HG03432 (cell line): ENCODE measurements around the gene RABGAP1L.

Experiments
- ATAC-seq: cut with Tn5 transposase; IDR thresholded peaks from one replicate; pipeline ENCODE4 v1.9.1; 2021; ENCODE audit warnings: mild to moderate bottlenecking, moderate library complexity; ENCODE audit not compliant: unreplicated experiment

RABGAP1L gene

DNA sequence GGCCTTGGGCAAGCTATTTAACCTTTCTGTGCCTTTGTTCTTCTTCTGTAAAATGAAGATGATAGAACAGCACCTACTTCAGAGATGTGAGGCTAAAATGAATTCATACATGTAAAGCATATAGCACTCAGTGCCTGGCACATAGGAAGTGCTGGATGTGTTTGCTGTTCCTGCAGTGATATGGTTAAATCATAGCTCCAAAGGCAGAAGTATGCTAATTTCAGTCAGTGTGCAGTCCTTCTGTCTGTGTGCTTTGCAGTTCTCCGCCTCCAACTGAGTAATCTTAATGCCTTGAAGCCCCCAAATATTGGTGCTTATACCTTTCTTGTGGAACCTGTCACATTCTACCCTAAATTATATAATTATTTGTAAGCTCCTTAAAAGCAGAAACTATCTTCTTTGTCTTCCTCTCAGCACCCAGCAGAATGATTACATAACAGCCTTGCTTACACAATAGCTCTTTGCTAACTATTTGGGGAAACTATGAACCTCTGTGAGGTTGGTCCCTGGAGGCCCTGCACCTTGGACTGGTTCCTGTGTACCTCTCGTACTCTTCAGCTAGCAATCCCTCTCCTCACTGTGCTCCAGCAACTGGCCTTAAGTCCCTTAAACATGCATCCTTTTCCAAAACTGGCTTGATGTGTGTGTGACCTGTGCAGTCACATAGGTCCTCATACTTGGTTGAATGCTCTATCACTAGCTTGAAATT, 783.4 kb downstream of the RABGAP1L start:
- ATAC-seq, result no peak

DNA sequence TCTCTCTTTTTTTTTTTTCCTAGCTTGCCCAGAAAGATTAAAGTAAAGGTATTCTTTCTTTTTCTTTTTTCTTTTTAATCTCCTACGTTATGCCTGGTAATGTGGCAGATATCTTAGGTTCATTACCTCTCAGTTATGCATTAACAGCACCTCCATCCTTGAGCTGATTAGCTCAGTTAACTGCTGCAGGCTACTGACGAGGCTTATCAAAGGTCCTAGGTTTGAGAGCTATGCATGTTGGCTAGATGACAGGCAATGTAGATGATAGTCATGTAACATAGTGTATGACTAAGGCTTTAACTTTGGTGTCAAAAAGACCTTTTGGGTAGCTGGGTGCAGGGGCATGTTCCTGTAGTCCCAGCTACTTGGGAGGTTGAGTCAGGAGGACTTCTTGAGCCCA, 786.7 kb downstream of the RABGAP1L start:
- no peak for ATAC-seq

DNA sequence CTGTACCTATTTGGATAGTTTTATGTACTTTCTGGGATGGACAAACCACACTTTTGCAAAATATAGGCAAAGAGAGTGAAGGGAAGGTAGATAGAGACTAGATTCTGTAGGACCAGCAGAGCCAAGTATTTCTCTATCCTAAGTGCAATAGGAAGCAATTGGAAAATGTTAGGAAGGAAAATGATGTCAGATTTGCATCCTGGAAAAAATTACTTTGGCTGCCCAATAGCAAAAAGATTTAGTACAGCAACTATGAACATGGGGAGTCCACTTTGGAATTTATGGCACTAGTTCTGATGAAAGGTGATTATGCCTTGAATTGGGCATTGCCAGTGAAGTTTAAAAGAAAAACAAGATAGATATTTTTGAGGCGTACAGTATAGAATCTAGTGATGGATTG, 789.7 kb downstream of the RABGAP1L start:
- ATAC-seq, result no peak

DNA sequence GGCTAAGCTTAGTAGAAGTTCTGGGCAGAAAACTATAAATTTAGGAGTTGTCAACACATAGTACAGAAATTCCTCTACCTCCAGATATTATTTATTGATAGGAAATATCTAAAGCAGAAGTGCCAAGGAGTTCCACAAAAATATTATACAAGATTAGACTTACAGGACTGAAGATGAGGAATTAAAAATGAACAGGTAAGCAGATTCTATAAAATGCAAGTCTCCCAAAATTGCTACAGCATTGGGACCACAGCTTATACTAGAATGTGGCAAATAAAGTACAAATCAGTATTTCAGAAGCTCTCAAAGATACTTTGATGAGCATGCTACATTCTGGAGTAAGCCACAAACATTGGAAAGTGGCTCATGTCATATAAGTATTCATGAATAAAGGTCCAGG, 790.3 kb downstream of the RABGAP1L start:
- ATAC-seq, result no peak

DNA sequence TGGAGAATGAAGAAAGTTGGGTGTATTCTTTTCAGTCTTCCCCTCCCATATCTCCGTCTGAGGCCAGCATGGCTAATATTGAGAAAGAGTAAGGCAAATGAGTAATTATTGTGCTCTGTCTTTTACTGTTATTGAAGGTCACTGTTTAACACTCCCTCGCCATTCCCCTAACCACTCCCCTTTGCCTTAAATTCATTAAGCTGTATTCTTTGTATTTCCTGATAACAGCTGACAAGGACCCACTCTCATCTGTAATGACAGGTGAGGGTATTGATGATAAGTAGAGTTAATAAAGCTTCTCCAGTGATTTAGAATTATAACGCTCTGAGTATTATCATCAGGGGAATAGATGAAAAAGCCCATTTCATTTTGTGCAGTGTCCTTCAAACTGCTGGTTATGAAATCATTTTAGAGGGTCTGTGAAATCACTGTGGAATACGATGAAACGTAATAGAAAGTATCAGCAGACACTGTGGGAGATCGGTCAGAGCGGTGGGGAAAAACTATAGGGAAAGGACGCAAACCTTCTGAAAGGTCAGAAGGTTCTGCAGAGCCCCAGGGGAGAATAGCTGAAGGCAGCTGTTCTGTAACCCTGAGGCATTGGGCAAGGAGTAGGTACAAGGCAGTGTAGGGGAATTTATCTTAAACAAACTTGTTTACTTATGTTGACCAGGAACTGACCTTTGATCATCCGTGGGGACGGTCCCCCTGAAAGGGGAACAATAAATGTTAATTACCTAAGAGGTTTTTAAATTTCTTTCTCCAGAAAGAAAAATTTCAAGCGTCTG, 794.2 kb downstream of the RABGAP1L start:
- ATAC-seq, result peak; percentile 63

DNA sequence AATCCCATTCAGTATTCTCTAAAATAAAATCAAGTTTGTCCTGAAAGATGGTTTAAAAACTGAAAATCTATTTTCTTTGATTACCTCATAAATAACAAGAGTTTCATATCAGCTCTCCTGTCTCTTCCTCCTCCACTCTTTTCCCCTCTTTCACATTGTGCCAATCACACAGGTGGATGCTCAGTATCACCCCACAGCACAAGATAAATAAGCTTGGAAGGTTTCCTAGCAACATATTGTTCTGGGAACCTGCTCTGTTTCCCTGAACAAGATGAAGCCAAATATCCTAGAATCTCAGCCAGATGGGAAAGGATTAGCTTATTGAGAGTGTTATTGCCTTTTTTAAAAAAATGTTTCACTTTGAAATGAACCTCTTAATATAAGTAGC, 794.7 kb downstream of the RABGAP1L start:
- peak; percentile 27 for ATAC-seq

DNA sequence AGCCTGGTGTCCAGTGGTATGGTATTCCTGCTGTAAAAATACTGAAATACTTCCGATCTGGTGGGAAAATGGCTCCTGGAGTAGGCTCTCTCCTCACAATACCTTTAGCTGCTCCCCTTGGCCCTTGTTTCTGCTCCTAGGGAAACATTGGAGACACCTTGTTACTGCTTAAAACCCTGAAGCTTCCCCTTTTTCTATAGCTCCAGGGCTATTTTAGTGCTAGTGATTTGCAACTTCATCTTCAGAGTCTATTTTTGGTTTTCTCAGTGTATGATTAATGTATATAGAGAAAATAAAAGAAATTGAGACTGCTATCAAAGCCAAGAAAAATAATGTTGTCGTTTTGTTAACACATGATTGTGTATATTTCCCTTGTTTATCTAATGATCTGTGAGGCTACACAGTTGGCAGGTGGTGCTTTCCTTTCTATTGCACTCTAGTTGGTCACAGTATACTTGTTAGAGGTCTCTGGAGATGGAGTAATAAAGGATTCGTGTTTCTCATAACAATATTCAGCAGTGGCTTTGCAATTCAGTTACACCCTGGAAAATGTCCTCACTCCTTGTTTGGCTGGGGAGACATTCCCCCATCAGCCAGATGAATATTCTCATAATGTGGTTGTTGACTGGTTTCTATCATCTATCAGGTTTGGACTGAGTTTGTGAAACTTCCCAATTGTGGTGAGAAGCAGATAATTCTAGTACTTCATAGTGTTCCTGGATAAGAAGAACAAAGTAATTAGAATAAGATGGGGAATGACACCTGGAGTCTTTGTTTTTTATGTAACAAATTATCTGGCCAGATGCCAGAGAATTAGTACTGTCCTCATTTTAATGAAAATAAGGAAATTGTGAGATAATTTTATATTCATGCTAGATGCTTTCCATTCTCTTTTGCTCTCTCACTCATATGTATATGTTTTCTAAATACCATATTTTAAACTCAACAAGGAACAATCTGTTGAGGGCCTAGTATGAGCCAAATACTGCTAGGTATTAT, 795.6 kb downstream of the RABGAP1L start:
- ATAC-seq, result no peak

DNA sequence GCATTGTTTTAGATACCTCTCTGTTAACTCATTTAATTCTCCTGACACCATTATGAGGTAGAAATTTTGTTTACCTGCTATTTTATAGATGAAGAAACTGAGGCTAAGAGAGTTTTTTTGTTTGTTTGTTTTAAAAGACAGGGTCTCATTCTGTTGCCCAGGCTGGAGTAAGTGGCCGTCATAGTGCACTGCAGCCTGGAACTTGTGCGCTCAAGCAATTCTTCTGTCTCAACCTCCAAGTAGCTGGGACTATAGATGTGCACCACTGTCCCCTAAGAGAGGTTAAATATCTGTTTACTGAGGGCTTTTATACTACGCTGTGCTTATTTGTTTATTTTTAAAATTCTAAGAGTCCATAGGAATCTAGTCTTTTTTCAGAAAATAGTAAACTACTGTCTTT, 796.8 kb downstream of the RABGAP1L start:
- ATAC-seq, result no peak

DNA sequence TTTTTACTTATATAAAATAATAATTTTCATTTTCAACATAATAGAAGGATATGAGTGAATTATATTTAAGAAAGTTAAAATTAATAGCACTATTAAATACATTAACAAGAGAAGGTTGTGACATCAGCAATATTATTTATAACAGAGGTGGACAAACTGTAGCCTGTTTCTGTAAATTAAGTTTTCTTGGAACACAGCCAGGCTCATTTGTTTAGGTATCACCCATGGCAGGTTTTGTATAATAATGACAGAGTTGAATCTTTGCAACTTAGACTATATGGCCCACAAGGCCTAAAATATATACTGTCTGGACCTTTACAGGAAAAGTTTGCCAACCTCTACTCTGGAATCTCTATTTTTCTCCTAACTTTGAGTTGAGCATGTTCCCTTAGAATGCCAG, 797.7 kb downstream of the RABGAP1L start:
- ATAC-seq, result no peak

DNA sequence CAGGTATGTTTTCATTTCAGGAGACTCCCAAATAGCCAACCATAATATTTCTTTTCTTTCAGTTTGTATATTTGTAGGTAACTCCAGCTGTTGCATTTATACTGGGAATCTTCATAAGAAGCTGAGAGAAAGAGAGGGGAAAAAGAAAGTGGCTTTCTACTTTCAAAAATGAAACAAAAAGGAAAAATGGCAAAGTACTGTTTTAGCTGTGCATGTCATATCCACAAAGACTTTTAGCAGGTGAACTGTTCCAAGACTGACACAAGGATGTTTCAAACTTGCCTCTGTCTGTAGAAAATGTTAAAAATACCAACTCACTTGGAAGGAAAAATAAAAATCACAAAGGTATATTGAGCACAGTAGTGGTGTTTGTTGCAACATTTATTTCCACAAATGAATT, 798.5 kb downstream of the RABGAP1L start:
- ATAC-seq, result no peak

DNA sequence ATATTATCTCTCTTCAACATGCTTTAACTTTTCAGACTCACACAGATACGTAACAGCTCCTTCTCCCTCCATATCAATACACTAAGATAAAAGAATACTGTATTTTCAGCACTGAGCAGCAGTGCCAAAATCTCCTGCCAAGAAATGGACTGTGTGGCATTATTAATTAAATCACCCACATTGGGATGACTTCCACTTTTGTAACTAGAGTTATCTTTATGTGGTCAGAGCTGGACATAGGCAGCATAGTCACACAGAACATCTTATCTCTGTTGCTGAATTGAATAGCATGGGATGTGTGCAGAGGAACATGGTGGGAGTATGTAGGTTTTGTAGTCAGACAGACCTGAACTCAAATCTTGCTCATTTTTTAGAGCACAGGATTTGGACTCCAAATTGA, 799.1 kb downstream of the RABGAP1L start:
- no peak for ATAC-seq

DNA sequence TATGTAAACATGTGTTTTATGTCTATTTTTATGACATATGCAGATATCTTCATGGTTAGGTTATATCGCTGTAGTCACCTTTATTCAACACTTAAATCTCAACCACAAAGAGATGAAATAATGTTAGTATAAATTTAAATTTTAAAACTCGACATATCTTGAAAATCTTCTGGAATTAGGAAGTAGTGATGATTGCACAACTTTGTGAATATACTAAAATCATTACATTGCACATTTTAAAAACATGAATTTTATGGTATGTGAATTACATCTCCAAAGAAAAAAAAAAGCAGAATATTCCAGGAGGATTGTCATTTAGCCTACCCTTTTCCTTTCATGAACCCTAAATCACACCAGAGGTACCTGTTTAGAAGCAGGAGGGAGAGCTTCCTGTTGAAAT, 801.0 kb downstream of the RABGAP1L start:
- no peak for ATAC-seq

DNA sequence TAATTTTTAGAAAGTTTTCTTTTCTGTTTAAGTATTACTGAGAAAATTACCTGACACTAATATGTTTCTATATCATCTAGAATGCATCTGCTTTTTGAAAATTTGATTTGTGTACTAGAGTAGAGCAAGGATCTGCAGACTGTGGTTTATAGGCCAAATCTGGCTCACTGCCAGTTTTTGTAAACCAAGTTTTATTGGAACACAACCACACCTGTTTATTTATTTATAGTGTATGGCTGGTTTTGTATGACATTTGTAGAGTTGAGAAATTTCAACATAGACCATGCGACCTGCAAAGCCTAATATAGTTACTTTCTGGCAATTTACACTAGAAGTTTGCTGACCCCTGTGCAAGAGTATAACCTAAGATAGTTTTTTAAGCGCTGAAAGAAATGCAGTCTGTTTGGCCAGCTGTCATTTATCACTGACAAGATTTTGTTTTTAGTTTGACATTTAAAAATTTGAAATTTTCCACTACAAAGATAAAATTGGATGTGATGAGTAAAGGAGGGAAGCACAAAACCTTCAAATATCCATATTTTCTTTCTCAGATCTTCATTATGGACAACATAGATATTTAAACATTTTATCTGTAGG, 804.3 kb downstream of the RABGAP1L start:
- no peak for ATAC-seq

DNA sequence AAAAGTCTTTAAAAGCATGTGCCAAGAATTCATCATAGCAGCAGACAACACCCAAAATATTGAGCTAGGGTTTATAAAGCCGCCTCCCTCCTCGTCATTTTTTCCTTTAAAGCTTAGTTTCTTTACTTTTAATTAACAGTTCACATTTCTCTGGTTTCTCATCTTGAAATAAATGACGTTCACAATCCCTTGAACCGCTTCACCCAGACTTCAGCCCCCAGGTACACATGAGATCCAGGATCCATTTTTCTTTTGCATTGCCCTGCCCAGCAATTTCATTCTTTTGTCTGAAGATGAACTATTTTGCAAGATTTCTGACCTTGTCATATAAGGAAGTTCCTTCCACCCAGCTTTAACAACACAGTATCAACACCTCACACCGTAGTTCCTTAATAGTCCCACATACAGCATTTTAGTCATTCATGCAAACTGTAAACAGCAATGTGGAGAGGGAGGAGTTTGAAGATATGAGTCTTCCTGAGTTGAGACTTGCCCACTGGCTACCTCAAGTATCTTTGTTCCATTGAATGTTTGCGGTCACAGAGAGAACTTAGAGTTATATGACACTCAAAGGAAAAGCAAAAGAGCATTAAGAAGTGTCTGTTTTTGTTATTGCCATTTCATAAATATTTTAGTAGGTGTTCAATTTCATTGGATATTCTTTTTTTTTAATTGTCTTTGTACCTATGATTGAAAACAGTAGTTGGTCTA, 805.1 kb downstream of the RABGAP1L start:
- ATAC-seq, result no peak

DNA sequence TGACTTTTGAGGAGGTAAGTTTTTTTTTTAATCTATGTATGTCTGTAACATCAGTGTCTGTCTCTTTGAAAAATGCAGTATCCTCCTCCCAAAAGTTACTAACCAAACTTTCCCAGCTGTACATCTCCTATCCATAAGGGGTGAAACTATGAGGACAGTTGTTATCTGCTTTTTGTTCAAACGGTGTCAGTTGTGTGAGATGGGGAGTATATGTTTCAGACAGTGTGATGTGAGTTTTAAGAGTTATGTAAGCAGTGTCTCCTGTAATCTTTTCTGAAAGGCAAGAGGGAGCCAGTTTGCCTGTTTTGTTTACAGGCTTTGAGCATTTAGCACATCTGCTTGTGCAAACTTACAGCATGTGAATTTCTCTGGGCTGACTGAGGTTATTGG, 805.6 kb downstream of the RABGAP1L start:
- no peak for ATAC-seq

DNA sequence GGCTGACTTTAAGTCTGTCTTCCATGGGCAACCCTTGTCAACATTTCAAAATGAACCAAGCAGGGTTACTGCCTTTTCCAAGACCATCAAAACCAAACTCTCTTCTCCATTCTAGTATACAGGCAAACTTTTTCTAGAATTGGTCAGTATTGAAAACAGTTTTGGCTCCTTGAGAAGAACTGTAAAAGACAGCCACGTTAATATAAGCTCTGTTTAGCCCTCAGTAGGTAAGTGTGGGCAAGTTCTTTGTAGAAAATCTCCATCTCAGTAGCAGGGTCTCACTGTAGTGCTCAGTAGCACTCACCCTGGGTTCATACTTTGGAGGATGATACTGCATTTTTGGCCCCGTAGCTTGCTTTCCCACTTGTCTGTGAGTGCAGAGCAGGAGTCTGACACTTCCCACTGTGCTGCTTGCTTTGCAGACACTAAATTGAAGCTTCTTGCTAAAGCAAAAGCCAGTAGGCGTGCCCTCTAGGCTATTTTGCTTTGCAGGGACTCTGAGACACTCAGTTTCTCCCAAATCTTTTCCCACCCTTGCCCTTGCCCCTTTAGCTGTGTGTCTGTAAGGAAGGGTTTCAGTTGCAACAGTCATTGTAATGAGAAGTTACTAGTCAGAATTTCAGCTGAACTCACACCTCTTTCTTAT, 806.2 kb downstream of the RABGAP1L start:
- no peak for ATAC-seq

DNA sequence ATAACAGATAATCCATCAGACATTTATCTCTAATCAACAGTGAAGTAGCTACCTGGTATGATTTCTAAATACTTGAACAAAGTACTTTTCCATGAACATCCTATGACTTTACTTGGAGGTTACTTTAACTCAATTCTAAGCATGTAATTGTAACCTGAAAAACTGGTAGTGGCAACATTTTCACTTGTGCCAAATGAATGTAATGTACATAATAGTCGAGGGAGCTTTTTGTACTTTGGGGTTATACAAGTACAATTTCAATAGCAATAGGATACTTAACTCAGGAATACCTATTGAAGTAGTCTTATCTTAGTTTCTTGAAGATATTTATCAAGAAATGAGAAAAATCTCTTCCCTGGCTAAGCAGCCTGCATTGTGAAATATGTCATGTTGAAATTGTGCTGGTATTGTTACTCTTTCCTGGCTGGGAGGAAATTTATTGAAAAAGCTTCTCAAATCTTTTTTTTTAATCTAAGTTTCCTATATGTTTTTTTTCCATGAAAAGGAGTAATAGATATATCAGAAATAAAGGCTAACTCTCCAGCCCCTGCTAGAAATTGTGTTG, 806.8 kb downstream of the RABGAP1L start:
- no peak for ATAC-seq

DNA sequence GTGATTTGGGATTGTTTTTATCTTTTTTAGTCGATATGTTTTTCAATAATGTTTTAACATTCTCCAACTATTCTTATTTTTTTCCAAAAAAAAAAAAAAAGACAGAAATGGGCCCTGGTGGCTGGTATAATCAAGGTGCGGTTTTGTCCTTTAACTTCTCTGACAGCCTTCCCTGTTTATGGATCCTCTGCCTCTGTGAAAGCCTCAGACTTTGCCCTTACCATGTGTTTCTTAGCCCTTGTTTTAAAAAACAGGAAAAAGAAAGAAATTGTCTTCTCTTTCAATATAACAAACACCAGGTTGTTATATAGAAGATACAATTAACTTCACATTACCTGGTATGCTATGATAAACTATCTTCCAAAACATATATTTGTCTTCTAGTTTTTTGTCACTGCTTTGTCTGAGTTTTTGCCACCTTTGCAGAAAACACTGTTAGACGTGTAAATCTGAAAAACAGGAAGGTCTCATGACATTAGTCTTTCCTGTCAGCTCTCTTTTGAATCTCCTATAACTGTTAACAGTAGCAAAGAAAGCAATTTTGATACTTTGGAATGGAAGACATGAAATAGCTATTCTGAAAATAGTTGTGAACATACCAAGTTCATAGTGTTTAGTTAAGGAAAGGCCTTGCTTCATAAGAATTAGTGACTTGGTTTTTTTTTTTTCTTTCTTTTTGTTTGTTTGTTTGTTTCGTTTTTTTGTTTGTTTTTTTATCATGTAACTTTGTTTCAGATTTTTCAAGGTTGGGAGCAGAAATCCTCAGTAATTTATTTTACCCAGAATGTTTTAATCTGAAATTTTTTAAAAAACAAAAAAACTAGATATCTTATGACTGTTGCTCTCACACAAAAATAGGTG, 808.8 kb downstream of the RABGAP1L start:
- ATAC-seq, result no peak
